GM18505 (cell line): Measurements from ENCODE around the gene ZBTB45.
"Not testable (repeated sequence)": the region's sequence is repeated elsewhere in the genome, so short reads cannot be mapped to it uniquely, and the experiment has no call there.

Experiments used
- ATAC-seq: cut with Tn5 transposase; IDR thresholded peaks from one replicate; pipeline ENCODE4 v1.9.1; 2021; ENCODE audit not compliant: unreplicated experiment
- POLR2A ChIP-seq: IDR thresholded peaks from 4 replicates; pipeline ENCODE4 v1.6.1; 2011; ENCODE audit warnings: borderline replicate concordance; ENCODE audit not compliant: insufficient read depth, insufficient read length; ENCODE audit errors: extremely low read depth

The ZBTB45 gene

GRCh38 chr19:58551123-58551497, 31.5 kb upstream of the ZBTB45 start:
- no peak for ATAC-seq
- no peak for TF ChIP-seq POLR2A

DNA sequence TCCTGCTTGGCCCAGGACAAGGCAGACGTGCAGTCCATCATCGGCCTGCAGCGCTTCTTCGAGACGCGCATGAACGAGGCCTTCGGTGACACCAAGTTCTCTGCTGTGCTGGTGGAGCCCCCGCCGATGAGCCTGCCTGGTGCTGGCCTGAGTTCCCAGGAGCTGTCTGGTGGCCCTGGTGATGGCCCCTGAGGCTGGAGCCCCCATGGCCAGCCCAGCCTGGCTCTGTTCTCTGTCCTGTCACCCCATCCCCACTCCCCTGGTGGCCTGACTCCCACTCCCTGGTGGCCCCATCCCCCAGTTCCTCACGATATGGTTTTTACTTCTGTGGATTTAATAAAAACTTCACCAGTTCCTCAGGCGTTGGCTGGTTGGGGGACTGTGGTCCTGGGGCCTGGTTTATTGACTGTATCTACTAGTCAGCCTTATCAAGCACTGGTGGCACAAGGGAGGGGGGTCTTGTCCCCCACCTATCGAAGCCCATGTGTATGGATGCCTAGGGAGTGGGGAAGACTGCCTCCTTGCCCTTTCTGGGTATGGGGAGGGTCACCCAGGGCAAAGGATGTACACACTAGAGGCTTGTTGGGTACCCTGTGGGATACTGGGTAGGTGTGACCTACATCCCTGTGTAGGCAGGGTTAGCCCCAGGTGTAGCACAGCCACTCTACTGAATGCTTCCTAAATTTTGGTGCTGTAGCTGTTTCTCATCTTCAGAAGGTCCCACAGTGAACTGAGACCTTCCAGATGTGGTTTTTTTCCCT, 30.9 kb upstream of the ZBTB45 start:
- no peak for ATAC-seq
- no peak for TF ChIP-seq POLR2A

DNA sequence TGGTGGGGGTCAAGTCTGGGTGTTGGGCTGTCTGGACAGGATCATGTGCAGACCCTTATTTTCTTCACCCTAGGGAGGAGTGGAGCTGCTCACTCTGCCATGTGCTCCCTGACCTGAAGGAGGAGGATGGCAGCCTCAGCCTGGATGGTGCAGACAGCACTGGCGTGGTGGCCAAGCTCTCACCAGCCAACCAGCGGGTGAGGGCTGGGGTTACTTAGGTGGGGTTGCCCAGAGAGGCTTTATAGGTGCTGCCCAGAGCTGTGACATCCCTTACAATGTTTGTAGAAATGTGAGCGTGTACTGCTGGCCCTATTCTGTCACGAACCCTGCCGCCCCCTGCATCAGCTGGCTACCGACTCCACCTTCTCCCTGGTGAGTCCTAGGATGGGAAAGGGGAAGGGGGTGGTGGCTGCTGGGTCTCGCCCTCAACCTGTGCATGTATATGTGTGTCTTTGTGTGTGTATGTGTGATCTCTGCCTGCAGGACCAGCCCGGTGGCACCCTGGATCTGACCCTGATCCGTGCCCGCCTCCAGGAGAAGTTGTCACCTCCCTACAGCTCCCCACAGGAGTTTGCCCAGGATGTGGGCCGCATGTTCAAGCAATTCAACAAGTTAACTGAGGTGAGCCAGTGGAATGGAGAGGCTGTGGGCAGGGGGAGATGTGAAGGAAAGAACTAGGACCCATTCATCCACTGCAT, 30.2 kb upstream of the ZBTB45 start:
- no peak for ATAC-seq

DNA sequence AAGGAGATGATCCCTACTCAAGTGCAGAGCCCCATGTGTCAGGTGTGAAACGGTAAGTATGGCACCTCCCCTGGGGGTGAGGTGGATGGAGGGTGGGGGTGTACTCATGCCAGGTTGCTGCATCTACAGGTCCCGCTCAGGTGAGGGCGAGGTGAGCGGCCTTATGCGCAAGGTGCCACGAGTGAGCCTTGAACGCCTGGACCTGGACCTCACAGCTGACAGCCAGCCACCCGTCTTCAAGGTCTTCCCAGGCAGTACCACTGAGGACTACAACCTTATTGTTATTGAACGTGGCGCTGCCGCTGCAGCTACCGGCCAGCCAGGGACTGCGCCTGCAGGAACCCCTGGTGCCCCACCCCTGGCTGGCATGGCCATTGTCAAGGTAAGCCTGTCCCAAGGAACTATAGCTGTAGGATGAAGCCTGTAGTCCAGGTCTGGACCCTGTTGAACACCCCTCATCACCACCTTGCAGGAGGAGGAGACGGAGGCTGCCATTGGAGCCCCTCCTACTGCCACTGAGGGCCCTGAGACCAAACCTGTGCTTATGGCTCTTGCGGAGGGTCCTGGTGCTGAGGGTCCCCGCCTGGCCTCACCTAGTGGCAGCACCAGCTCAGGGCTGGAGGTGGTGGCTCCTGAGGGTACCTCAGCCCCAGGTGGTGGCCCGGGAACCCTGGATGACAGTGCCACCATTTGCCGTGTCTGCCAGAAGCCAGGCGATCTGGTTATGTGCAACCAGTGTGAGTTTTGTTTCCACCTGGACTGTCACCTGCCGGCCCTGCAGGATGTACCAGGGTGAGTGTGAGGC, 29.5 kb upstream of the ZBTB45 start:
- ATAC-seq, result no peak
- TF ChIP-seq POLR2A, result no peak

More for the DNA sequence above, 30.2 kb upstream of the ZBTB45 start:
- TF ChIP-seq POLR2A, result no peak

GRCh38 chr19:58547323-58548312, 28.0 kb upstream of the ZBTB45 start:
- no peak for ATAC-seq
- TF ChIP-seq POLR2A, result no peak

DNA sequence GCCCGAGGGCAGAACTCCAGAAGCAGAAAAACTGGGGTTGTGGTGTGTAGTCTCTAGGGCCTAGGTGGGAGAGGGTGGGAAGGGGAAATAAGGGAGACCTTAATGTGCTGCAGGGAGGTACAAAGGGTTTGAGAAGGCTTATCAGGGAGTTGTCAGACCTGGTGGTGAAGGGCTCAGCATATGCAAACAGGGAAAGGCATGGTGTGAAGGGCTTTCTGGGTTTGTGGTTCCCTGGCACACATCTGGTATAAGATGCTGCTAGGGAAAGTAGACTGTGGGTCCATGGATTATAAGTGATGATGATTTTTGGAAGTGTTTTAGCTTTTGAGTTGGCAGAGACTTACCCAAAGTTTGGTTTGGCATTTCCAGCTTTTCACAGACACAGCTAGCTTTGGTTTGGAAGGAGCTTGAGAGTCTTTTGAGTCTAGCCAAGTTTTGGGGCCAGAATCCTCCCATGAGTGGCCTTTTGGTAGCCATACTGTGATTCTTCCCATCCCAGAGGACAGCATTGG, 26.5 kb upstream of the ZBTB45 start:
- no peak for TF ChIP-seq POLR2A
- no peak for ATAC-seq

GRCh38 chr19:58545286-58546018, 25.8 kb upstream of the ZBTB45 start:
- TF ChIP-seq POLR2A, result no peak
- no peak for ATAC-seq

- no peak for TF ChIP-seq POLR2A
- peak; percentile 50 for ATAC-seq
These were observed 25.1 kb upstream of the ZBTB45 start for GRCh38 chr19:58544591-58545285.

DNA sequence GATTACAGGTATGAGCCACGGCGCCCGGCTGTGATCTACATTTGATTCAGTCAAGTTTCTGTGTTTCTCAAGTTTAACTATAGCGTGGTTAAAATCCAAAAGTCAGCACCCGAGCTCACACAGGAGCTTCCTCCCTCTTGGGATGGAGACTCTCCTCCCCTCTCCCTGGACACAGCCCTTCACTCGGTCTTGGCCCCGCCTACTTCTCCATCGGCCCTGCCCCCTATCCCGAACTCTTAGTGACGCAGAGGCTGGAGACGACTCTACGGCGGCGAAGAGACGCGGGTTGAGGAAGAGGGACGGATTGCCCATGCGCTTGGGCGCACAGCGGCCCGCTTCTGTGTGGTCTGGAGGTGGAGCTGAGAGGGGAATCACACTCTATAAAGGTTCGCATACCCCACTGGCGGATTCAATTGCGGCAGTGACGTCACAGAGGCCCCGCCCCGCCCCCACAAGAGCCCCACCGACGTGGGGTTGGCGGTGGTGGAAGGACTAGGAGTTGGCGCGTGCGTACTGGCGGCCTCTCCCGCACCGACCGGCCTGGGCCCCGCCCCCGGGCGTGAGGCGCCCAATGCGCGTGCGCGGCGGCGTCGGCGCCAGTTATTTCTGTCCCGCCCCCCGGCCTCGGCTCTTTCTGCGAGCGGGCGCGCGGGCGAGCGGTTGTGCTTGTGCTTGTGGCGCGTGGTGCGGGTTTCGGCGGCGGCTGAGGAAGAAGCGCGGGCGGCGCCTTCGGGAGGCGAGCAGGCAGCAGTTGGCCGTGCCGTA, 24.4 kb upstream of the ZBTB45 start, which contains the start of gene TRIM28:
TSS of gene TRIM28 (plus strand) at position 239 of the 765 bp plus-strand sequence. CDS start 694 bp downstream, outside the sequence.
- peak; percentile 98 for TF ChIP-seq POLR2A
- peak; percentile 82 for ATAC-seq

DNA sequence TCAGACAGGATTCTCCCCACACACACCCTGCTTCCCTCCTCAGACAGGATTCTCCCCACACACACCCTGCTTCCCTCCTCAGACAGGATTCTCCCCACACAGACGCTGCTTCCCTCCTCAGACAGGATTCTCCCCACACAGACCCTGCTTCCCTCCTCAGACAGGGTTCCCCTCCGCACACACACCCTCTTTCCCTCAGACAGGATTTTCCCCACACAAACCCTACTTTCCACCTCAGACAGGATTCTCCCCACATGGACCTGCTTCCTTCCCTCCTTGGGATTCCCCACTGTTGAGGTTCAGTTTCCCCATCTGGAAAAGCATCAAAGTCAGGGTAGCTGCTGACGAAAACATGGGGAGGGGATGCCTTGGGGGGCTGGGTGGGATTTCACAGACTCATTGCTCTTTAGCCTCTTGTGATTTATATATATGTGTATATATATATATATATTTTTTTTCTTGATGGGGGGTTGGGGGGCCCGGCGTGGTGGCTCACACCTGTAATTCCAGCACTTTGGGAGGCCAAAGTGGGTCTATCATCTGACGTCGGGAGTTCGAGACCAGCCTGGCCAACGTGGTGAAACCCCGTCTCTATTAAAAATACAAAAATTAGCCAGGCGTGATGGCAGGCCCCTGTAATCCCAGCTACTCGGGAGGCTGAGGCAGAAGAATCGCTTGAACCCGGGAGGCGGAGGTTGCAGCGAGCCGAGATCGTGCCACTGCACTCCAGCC, 23.2 kb upstream of the ZBTB45 start:
- ATAC-seq, result not testable (repeated sequence)

- ATAC-seq, result not testable (repeated sequence)
These were observed 19.6 kb upstream of the ZBTB45 start for GRCh38 chr19:58539169-58539559.
